ENCODE data around the gene GPRC5B.

The GPRC5B gene

GRCh38 chr16:19812986-19813385 lies 71.7 kb downstream of the GPRC5B start:
- Histone ChIP-seq H3K4me2 (ENCODE audit: low read depth, low read length) (no peak overlapping the region), H2AFZ (ENCODE audit: low read length) (no peak overlapping the region), H3K27ac (ENCODE audit: low read length) (no peak overlapping the region), H3K9me3 (replicated peaks; ENCODE audit: insufficient read depth, low read length) (no peaks in the 10 kb centered on the region), H3K4me3 (ENCODE audit: low read length) (no peak overlapping the region), H3F3A (ENCODE audit: insufficient read depth, low read length) (no peaks in the 10 kb centered on the region), H4K20me1 (ENCODE audit: insufficient read depth, low read length) (no peaks in the 10 kb centered on the region), H3K4me1 (ENCODE audit: low read length) (no peaks in the 10 kb centered on the region), H3K27me3 (replicated peaks; ENCODE audit: insufficient read depth, low read length) (no peaks in the 10 kb centered on the region), H3K36me3 (replicated peaks; ENCODE audit: insufficient read depth, low read length) (no peaks in the 10 kb centered on the region), H3K9me2 (replicated peaks; ENCODE audit: insufficient read depth, low read length) (no peaks in the 10 kb centered on the region), H3K9ac (ENCODE audit: low read length) (no peak overlapping the region), H3K79me2 (ENCODE audit: low read length) (no peaks in the 10 kb centered on the region)
- no peak for DNase-seq
- TF ChIP-seq EZH2 (optimal IDR thresholded peaks at IDR 0.05; ENCODE audit: low read depth, low read length) (no peak), EZH2phosphoT487 (IDR thresholded peaks at IDR 0.05; ENCODE audit: low read length) (no peak), CTCF (IDR thresholded peaks at IDR 0.05; ENCODE audit: low read length) (no peak)

GRCh38 chr16:19810817-19811731 lies 73.6 kb downstream of the GPRC5B start:
- Histone ChIP-seq H3K9me2 (replicated peaks; ENCODE audit: insufficient read depth, low read length) (no peaks in the 10 kb centered on the region), H3K27ac (ENCODE audit: low read length) (no peak overlapping the region), H3K9me3 (replicated peaks; ENCODE audit: insufficient read depth, low read length) (no peaks in the 10 kb centered on the region), H3K4me3 (ENCODE audit: low read length) (no peak overlapping the region), H3K79me2 (ENCODE audit: low read length) (no peaks in the 10 kb centered on the region), H3F3A (ENCODE audit: insufficient read depth, low read length) (no peaks in the 10 kb centered on the region), H2AFZ (ENCODE audit: low read length) (no peak overlapping the region), H3K4me1 (ENCODE audit: low read length) (no peaks in the 10 kb centered on the region), H3K27me3 (replicated peaks; ENCODE audit: insufficient read depth, low read length) (no peaks in the 10 kb centered on the region), H3K9ac (ENCODE audit: low read length) (no peak overlapping the region), H4K20me1 (ENCODE audit: insufficient read depth, low read length) (no peaks in the 10 kb centered on the region), H3K36me3 (replicated peaks; ENCODE audit: insufficient read depth, low read length) (no peaks in the 10 kb centered on the region), H3K4me2 (ENCODE audit: low read depth, low read length) (no peak overlapping the region)
- TF ChIP-seq CTCF (IDR thresholded peaks at IDR 0.05; ENCODE audit: low read length) (no peak), EZH2phosphoT487 (IDR thresholded peaks at IDR 0.05; ENCODE audit: low read length) (no peak), EZH2 (optimal IDR thresholded peaks at IDR 0.05; ENCODE audit: low read depth, low read length) (no peak)
- DNase-seq, result no peak

- H3F3A ChIP-seq (ENCODE audit: insufficient read depth, low read length), result no peaks in the 10 kb centered on the region
- no peak overlapping the region for H2AFZ ChIP-seq (ENCODE audit: low read length)
- no peaks in the 10 kb centered on the region for H3K9me2 ChIP-seq (replicated peaks; ENCODE audit: insufficient read depth, low read length)
- no peak overlapping the region for H3K9ac ChIP-seq (ENCODE audit: low read length)
- no peaks in the 10 kb centered on the region for H3K9me3 ChIP-seq (replicated peaks; ENCODE audit: insufficient read depth, low read length)
- H3K27me3 ChIP-seq (replicated peaks; ENCODE audit: insufficient read depth, low read length), result no peaks in the 10 kb centered on the region
- no peak overlapping the region for H3K27ac ChIP-seq (ENCODE audit: low read length)
- no peak overlapping the region for H3K4me2 ChIP-seq (ENCODE audit: low read depth, low read length)
- no peak overlapping the region for H3K4me3 ChIP-seq (ENCODE audit: low read length)
- no peaks in the 10 kb centered on the region for H3K36me3 ChIP-seq (replicated peaks; ENCODE audit: insufficient read depth, low read length)
- no peaks in the 10 kb centered on the region for H4K20me1 ChIP-seq (ENCODE audit: insufficient read depth, low read length)
- DNase-seq, result no peak
- no peaks in the 10 kb centered on the region for H3K79me2 ChIP-seq (ENCODE audit: low read length)
- no peaks in the 10 kb centered on the region for H3K4me1 ChIP-seq (ENCODE audit: low read length)
- TF ChIP-seq EZH2phosphoT487 (IDR thresholded peaks at IDR 0.05; ENCODE audit: low read length) (no peak), EZH2 (optimal IDR thresholded peaks at IDR 0.05; ENCODE audit: low read depth, low read length) (no peak), CTCF (IDR thresholded peaks at IDR 0.05; ENCODE audit: low read length) (no peak)
Observed at GRCh38 chr16:19809693-19810092, 75.0 kb downstream of the GPRC5B start.
